Gastrocnemius medialis (tissue), 4 donors: Measurements from ENCODE around the gene LILRB2. TPM values are rescaled to one million over a fixed set of nuclear protein-coding genes. Genes with fewer than 3 reads are reported as not detected.
"Not testable (repeated sequence)": the region's sequence is repeated elsewhere in the genome, so short reads cannot be mapped to it uniquely, and the experiment has no call there.

Experiments
- ATAC-seq, 2 donors: fragments of 150-250 bp; one replicate each; pipeline ENCODE4 v1.9.1; 2016
- DNase-seq, 2 donors: peaks; one replicate each; pipeline ENCODE4 v3.0.0-alpha.2; 2019
- H3K27ac ChIP-seq, 4 donors: fragments of 200-600 bp; sonication (generic); 1 replicate in 1 of 4; 2 replicates in 3 of 4; pipeline ENCODE4 v1.5.1; 2016 to 2018; ENCODE audit warnings: mild to moderate bottlenecking in 2 of 4, moderate library complexity in 1 of 4
- H3K27me3 ChIP-seq, 3 donors: fragments of 200-600 bp; sonication (generic) in 2 of 3; 1 replicate in 1 of 3; 2 replicates in 2 of 3; pipeline versions ENCODE4 v1.5.1 to v1.6.0; 2016 to 2019; ENCODE audit warnings: mild to moderate bottlenecking in 1 of 3, moderate library complexity in 1 of 3
- H3K36me3 ChIP-seq, 2 donors: fragments of 200-600 bp; sonication (generic) in 1 of 2; one replicate each; pipeline ENCODE4 v1.5.1; 2017 to 2018
- H3K4me1 ChIP-seq, 2 donors: fragments of 200-600 bp; sonication (generic) in 1 of 2; one replicate each; pipeline ENCODE4 v1.5.1; 2016 to 2017; ENCODE audit warnings: mild to moderate bottlenecking in 2 of 2
- H3K4me3 ChIP-seq, 4 donors: fragments of 200-600 bp; sonication (generic) in 3 of 4; 1 replicate in 1 of 4; 2 replicates in 3 of 4; pipeline ENCODE4 v1.5.1; 2016 to 2019; ENCODE audit warnings: mild to moderate bottlenecking in 2 of 4
- H3K9me3 ChIP-seq, 3 donors: fragments of 200-600 bp; sonication (generic) in 2 of 3; 1 replicate in 1 of 3; 2 replicates in 2 of 3; pipeline ENCODE4 v1.5.1; 2016 to 2019
- CTCF ChIP-seq, 5 experiments: fragments of 450-650 bp in 3 of 5; fragments of 200-600 bp in 2 of 5; sonication (generic) in 2 of 5; IDR thresholded peaks in 4 of 5; conservative IDR thresholded peaks in 1 of 5; 1 replicate in 4 of 5; 2 replicates in 1 of 5; pipeline ENCODE4 v1.5.1; 2016 to 2019; ENCODE audit warnings: antibody characterized with exemption in 5 of 5, mild to moderate bottlenecking in 3 of 5, moderate library complexity in 3 of 5
- POLR2A ChIP-seq, 2 donors: fragments of 450-650 bp; IDR thresholded peaks; one replicate each; pipeline ENCODE4 v1.6.1; 2017; ENCODE audit warnings: antibody characterized with exemption in 2 of 2, mild to moderate bottlenecking in 2 of 2, moderate library complexity in 2 of 2
- in situ Hi-C, 4 donors: fragments of 200-750 bp; cut with MboI; loops; one replicate each; pipeline versions ENCODE4 v1.15.0 to v1.8.0; 2017; ENCODE audit warnings: low sequenced_read_pairs in 4 of 4
- intact Hi-C: fragments of 100-400 bp; cut with DNase I; formaldehyde crosslinking; loops from one replicate; pipeline ENCODE4 v1.15.1; 2023; ENCODE audit warnings: low total_unique reads
- total RNA-seq, 4 donors: library from RNA; depleted of rRNA; stranded (reverse); fragments of >200 nt; gene quantifications; one replicate each; pipeline versions ENCODE4 v1.1.0 to v1.2.3, GENCODE V29; 2016

LILRB2 gene
- total RNA-seq, 4 donors from 2014 or later: 0.61 to 1.3 (median 1.2) TPM

GRCh38 chr19:54324071-54324470 is 43.2 kb upstream of the LILRB2 start:
- H3K27ac ChIP-seq: no peak overlapping the region
- no peak for TF ChIP-seq CTCF (IDR thresholded peaks at IDR 0.05 in 4 of 5, conservative IDR thresholded peaks at IDR 0.05 in 1 of 5)
- no peak for TF ChIP-seq POLR2A (IDR thresholded peaks at IDR 0.05)
- DNase-seq (no peak), ATAC-seq (no peak)
- no peaks in the 10 kb centered on the region for H3K27me3 ChIP-seq
- H3K4me3 ChIP-seq: no peak overlapping the region
- H3K36me3 ChIP-seq: no peaks in the 10 kb centered on the region
- in situ Hi-C loops (loop anchor here in 1 of 4 donors (25.0 kb wide), 1 partner anchor 313 kb away; the partner anchor contains the start of gene LILRB1), intact Hi-C loops (loop anchor here (2.0 kb wide), 1 partner anchor 67 kb away; no protein-coding TSS in a partner anchor)
- H3K4me1 ChIP-seq: no peaks in the 10 kb centered on the region
- H3K9me3 ChIP-seq: no peaks in the 10 kb centered on the region

- ATAC-seq, H3K27me3 ChIP-seq, DNase-seq, intact Hi-C loops, H3K36me3 ChIP-seq, H3K27ac ChIP-seq, H3K4me3 ChIP-seq, H3K4me1 ChIP-seq, H3K9me3 ChIP-seq: not testable (repeated sequence)
- in situ Hi-C loops: loop anchor here in 1 of 4 donors (25.0 kb wide), 1 partner anchor 314 kb away; the partner anchor contains the start of gene LILRB1
Observed at GRCh38 chr19:54322934-54323333, 42.0 kb upstream of the LILRB2 start.

- H3K4me1 ChIP-seq, H3K27me3 ChIP-seq, H3K9me3 ChIP-seq, H3K36me3 ChIP-seq, intact Hi-C loops, H3K4me3 ChIP-seq, ATAC-seq, H3K27ac ChIP-seq, DNase-seq: not testable (repeated sequence)
- in situ Hi-C loops: loop anchor here in 1 of 4 donors (25.0 kb wide), 1 partner anchor 315 kb away; the partner anchor contains the start of gene LILRB1
Observed at GRCh38 chr19:54322295-54322694, 41.4 kb upstream of the LILRB2 start.

GRCh38 chr19:54319892-54320670 is 39.2 kb upstream of the LILRB2 start:
- Histone ChIP-seq H3K9me3 (no peaks in the 10 kb centered on the region), H3K27ac (no peak overlapping the region), H3K27me3 (no peaks in the 10 kb centered on the region), H3K36me3 (no peaks in the 10 kb centered on the region), H3K4me1 (no peaks in the 10 kb centered on the region), H3K4me3 (no peak overlapping the region)
- intact Hi-C loops (no loop called here), in situ Hi-C loops (loop anchor here in 1 of 4 donors (25.0 kb wide), 1 partner anchor 317 kb away; the partner anchor contains the start of gene LILRB1)
- ATAC-seq (no peak), DNase-seq (no peak)
- no peak for TF ChIP-seq POLR2A (IDR thresholded peaks at IDR 0.05)
- TF ChIP-seq CTCF (IDR thresholded peaks at IDR 0.05 in 4 of 5, conservative IDR thresholded peaks at IDR 0.05 in 1 of 5): no peak

GRCh38 chr19:54319049-54319448 is 38.1 kb upstream of the LILRB2 start:
- no peak for ATAC-seq
- no peaks in the 10 kb centered on the region for H3K36me3 ChIP-seq
- no peaks in the 10 kb centered on the region for H3K9me3 ChIP-seq
- in situ Hi-C loops: loop anchor here in 1 of 4 donors (25.0 kb wide), 1 partner anchor 318 kb away; the partner anchor contains the start of gene LILRB1
- no peaks in the 10 kb centered on the region for H3K4me1 ChIP-seq
- TF ChIP-seq POLR2A (IDR thresholded peaks at IDR 0.05) (no peak), CTCF (IDR thresholded peaks at IDR 0.05 in 4 of 5, conservative IDR thresholded peaks at IDR 0.05 in 1 of 5) (no peak)
- DNase-seq: no peak
- H3K4me3 ChIP-seq: no peak overlapping the region
- intact Hi-C loops: no loop called here
- no peak overlapping the region for H3K27ac ChIP-seq
- H3K27me3 ChIP-seq: no peaks in the 10 kb centered on the region
